OCI-LY7 (cell line): ENCODE data around the gene FGF5.

ENCODE experiments used
- CTCF ChIP-seq: fragments of 200-600 bp; sonication (generic); conservative IDR thresholded peaks from 2 replicates; pipeline ENCODE4 v1.5.1; 2014; ENCODE audit warnings: mild to moderate bottlenecking, antibody characterized with exemption, low read length, moderate library complexity, mixed read lengths
- EZH2phosphoT487 ChIP-seq: fragments of 200-600 bp; sonication (generic); IDR thresholded peaks from 2 replicates; pipeline ENCODE4 v1.6.1; 2018; ENCODE audit warnings: low read depth, borderline replicate concordance, mild to moderate bottlenecking, mixed run types, antibody characterized with exemption, low read length, moderate library complexity, mixed read lengths

GRCh38 chr4:80266253-80266901 lies at the start of gene FGF5:
- no peak for TF ChIP-seq CTCF
- TF ChIP-seq EZH2phosphoT487: no peak
